IPS-18c (cell line): ENCODE results near the gene PFDN2.

Experiments
- H3K4me3 ChIP-seq: 2 replicates; pipeline ENCODE4 v1.7.0; 2013; ENCODE audit warnings: low read depth, mild to moderate bottlenecking, low read length, moderate library complexity; ENCODE audit not compliant: insufficient read depth
- H3K9me3 ChIP-seq: one replicate; pipeline ENCODE4 v1.6.1; 2013; ENCODE audit warnings: mild to moderate bottlenecking, low read length, moderate library complexity; ENCODE audit not compliant: control insufficient read depth, insufficient read depth

Gene PFDN2

GRCh38 chr1:161090617-161091016, 27.2 kb downstream of the PFDN2 start:
- Histone ChIP-seq H3K4me3 (no peak overlapping the region), H3K9me3 (no peaks in the 10 kb centered on the region)

- H3K4me3 ChIP-seq = no peak overlapping the region
Measured at GRCh38 chr1:161089938-161090337, 27.9 kb downstream of the PFDN2 start.

GRCh38 chr1:161089251-161089924, 28.4 kb downstream of the PFDN2 start, which contains the start of gene NECTIN4:
TSS of gene NECTIN4 (minus strand) at chr1:161089558. CDS start at chr1:161089296, 262 bp downstream.
- no peaks in the 10 kb centered on the region for H3K9me3 ChIP-seq
- H3K4me3 ChIP-seq = no peak within 1 kb of the TSS

More at GRCh38 chr1:161089938-161090337, 27.9 kb downstream of the PFDN2 start:
- no peaks in the 10 kb centered on the region for H3K9me3 ChIP-seq

- Histone ChIP-seq H3K9me3 (no peaks in the 10 kb centered on the region), H3K4me3 (no peak overlapping the region)
Measured at GRCh38 chr1:161088587-161089110, 29.2 kb downstream of the PFDN2 start.

- H3K4me3 ChIP-seq = no peak overlapping the region
- no peaks in the 10 kb centered on the region for H3K9me3 ChIP-seq
Measured at GRCh38 chr1:161086457-161086856, 31.4 kb downstream of the PFDN2 start.

GRCh38 chr1:161085165-161085564, 32.7 kb downstream of the PFDN2 start:
- H3K4me3 ChIP-seq = no peak overlapping the region

GRCh38 chr1:161084597-161084988, 33.2 kb downstream of the PFDN2 start:
- no peaks in the 10 kb centered on the region for H3K9me3 ChIP-seq
- no peak overlapping the region for H3K4me3 ChIP-seq

More at GRCh38 chr1:161085165-161085564, 32.7 kb downstream of the PFDN2 start:
- no peaks in the 10 kb centered on the region for H3K9me3 ChIP-seq

GRCh38 chr1:161083748-161084596, 33.9 kb downstream of the PFDN2 start:
- Histone ChIP-seq H3K9me3 (no peaks in the 10 kb centered on the region), H3K4me3 (no peak overlapping the region)

GRCh38 chr1:161082996-161083747, 34.7 kb downstream of the PFDN2 start:
- Histone ChIP-seq H3K9me3 (no peaks in the 10 kb centered on the region), H3K4me3 (no peak overlapping the region)

- H3K4me3 ChIP-seq = no peak overlapping the region
- no peaks in the 10 kb centered on the region for H3K9me3 ChIP-seq
Measured at GRCh38 chr1:161082483-161082882, 35.4 kb downstream of the PFDN2 start.

GRCh38 chr1:161081519-161081918, 36.3 kb downstream of the PFDN2 start:
- no peaks in the 10 kb centered on the region for H3K9me3 ChIP-seq
- H3K4me3 ChIP-seq = no peak overlapping the region

- Histone ChIP-seq H3K4me3 (no peak overlapping the region), H3K9me3 (no peaks in the 10 kb centered on the region)
Measured at GRCh38 chr1:161080441-161081405, 37.1 kb downstream of the PFDN2 start.

- Histone ChIP-seq H3K4me3 (no peak overlapping the region), H3K9me3 (no peaks in the 10 kb centered on the region)
Measured at GRCh38 chr1:161079436-161080110, 38.3 kb downstream of the PFDN2 start.

- no peak overlapping the region for H3K4me3 ChIP-seq
- no peaks in the 10 kb centered on the region for H3K9me3 ChIP-seq
Measured at GRCh38 chr1:161077426-161077825, 40.4 kb downstream of the PFDN2 start.

GRCh38 chr1:161076410-161076809, 41.4 kb downstream of the PFDN2 start:
- Histone ChIP-seq H3K9me3 (no peaks in the 10 kb centered on the region), H3K4me3 (no peak overlapping the region)
